GM19238 (cell line): ENCODE results near the gene SH2D3C.
A peak's percentile ranks its signal among the peaks of the same experiment; 100 is the strongest.

Source experiments
- DNase-seq: peaks from one replicate; pipeline ENCODE4 v3.0.0; 2011; ENCODE audit warnings: low spot score; ENCODE audit not compliant: insufficient read length

The SH2D3C gene

DNA sequence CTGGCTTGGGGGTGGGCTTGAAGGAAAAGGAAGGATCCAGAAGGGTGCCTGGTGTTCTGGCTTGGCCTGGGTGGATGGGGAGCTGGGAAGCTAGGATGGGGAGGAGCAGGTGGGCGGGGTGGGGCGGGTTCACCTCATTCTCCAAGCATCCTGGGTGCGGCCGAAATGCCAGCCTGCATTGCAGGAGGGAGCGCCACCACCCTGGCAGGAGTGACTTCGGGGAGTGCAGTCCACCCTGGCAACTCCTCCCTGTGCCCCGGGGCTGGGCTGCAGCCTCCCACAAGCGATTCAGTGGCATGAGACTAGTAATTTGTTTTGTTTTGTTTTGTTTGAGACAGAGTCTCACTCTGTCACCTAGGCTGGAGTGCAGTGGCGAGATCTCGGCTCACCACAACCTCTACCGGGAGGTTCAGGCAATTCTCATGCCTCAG, 57.1 kb downstream of the SH2D3C start:
- no peak for DNase-seq

GRCh38 chr9:127720865-127721227, 57.6 kb downstream of the SH2D3C start:
- no peak for DNase-seq

DNA sequence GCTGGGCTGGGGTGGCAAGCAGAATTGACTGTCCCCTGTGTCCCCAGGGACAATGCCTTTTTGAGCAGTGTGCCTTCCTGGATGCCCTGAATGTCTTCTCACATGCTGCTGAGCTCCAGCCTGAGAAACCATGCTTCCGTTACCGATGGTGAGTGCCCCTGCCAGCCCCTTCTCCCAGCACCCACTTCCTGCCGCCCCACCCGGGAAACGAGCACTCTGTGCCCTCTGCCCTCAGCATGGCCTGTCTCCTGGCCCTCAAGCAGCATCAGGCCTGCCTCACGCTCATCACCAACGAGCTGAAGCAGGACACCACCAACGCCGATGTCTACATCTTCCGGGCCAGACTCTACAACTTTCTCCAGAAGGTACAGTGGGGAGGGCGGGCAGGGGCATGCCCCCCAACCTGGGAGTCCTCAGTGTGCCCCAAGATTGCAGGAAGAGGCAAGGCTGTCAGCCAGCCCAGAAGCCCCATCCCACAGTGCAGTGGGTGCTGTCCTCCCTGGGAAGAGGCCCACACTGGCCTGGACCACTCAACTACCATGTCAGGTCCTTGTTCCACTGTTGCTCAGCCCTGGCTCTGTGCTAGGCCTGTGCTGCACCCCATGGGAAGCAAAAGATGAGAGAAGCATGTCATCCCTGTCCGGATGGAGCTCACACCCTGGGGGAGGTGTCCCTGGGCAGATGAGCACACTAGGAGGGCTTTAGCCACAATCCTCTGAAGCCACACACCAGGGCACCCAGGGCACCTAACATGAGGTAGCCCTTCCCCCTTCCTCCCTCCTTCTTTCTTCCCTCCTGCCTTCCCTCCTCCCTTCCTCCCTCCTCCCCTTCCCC, 58.2 kb downstream of the SH2D3C start:
- DNase-seq, result no peak

- DNase-seq, result no peak
Measured at GRCh38 chr9:127717766-127718165, 60.7 kb downstream of the SH2D3C start.

- no peak for DNase-seq
Measured at GRCh38 chr9:127716412-127716811, 62.1 kb downstream of the SH2D3C start.

- DNase-seq, result peak; percentile 99
Measured at GRCh38 chr9:127715470-127716337, 62.8 kb downstream of the SH2D3C start, which contains the start of the genes PTRH1 and TTC16. Gene PTRH1, minus strand, starts transcription at chr9:127715663. Its CDS starts 24 bp downstream, at chr9:127715639. Gene TTC16, plus strand, starts transcription at chr9:127716079. Its CDS starts 67 bp downstream, at chr9:127716146.

- DNase-seq, result no peak
Measured at GRCh38 chr9:127714951-127715469, 63.5 kb downstream of the SH2D3C start.

DNA sequence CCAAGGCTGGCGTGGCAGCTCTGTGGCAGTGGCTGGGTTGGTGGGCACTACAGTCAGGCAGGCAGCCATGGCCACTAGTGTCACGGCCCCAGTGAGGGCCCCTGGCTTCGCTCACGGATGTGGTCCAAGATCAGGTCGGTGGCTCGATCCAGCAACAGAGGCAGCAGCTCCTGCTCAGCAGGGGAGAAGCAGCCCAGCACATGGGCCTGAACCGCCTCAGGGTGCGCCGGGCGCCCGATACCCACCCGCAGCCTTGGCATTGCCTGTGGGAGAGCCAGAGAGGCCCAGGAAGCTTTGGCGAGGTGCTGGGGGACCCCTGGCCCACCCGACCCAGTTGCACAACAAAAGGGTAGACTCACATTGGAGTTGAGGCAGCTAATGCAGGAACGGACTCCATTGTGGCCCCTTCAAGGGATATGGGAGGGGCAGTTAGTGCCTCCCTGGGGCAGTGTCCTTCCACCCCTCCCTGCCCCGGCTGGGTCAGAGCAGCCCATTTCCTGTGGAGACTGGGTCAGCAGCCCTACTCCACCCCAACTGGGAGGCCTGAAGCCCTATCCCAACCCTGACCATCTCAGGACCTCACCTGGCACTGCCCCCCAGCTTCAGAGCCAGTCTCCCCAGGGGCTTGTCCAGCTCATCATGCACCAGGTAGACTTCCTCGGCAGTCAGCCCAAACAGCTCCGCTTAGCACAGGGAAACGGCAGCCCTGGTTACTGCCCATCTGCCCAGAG, 64.3 kb downstream of the SH2D3C start:
- no peak for DNase-seq

- DNase-seq, result no peak
Measured at GRCh38 chr9:127712867-127713266, 65.6 kb downstream of the SH2D3C start.

DNA sequence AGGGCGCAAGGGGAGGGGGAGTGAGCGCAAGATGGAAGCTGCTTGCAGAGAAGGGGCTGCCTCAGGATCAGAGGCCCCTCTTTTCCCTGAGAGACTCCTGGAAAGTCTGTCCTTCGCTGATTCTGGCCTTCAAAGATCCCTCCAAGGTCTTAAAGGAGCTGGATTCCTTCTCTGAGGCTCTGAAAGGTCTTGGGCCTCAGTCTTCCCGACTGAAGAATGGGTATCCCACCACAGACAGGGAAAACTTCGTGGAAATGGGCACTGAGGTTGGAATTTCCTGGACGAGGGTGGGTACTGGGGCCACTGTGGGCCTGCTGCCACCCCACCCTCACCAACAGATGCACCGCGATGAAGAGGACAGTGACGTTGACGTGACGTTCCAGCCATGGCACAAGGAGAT, 66.1 kb downstream of the SH2D3C start:
- DNase-seq, result no peak

GRCh38 chr9:127711831-127712274, 66.6 kb downstream of the SH2D3C start:
- DNase-seq, result no peak

GRCh38 chr9:127711226-127711701, 67.2 kb downstream of the SH2D3C start:
- no peak for DNase-seq

DNA sequence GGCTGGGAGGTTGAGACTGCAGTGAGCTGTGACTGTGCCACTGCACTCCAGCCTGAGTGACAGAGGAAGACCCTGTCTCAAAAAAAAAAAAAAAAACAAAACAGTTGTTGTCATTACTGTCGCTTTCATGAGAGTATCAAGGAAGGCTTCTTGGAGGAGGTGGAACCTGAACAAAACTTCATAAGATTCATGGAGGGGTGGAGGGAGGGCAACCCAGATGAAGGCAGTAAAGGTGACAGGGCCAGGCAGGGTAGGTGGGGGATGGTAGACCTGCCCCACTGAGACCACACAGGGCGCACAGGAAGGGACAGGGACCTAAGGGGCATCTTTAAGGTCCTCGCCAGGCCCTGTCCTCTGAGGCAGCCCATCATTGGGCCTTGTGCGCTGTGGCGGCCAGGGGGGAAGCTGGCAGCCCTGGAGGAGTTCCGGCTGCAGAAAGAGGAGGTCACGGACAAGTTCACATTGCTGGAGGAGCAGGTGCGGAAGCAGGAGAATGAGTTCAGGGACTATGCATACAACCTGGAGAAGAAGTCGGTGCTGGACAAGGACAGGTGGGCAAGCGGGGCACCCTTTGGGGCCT, 68.2 kb downstream of the SH2D3C start:
- no peak for DNase-seq

DNA sequence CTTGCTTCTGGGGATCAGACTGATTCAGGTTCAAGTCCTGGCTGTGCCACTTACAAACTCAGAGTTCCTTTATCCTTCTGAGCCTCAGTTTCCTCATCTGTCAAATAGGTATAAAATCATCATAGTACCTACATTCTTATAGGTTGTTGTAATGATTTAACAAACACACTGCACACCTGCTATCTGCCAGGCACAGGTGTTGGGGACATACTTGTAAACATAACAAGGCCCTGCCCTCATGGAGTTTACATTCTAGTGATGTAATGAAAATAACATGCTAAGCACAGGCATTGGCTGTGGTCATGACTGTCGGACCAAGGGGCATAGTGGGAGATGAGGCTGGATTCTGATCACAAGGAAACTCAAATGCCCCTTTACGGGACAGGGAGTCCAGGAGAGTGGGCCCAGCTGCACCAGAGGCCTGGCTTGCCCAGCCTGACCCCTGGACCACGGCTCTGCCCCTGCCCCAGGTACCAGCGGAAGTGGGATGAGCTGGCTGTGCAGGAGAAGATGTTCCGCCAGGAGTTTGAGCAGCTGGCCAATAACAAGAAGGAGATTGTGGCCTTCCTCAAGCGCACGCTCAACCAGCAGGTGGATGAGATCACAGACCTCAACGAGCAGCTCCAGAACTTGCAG, 69.4 kb downstream of the SH2D3C start:
- DNase-seq, result no peak

DNA sequence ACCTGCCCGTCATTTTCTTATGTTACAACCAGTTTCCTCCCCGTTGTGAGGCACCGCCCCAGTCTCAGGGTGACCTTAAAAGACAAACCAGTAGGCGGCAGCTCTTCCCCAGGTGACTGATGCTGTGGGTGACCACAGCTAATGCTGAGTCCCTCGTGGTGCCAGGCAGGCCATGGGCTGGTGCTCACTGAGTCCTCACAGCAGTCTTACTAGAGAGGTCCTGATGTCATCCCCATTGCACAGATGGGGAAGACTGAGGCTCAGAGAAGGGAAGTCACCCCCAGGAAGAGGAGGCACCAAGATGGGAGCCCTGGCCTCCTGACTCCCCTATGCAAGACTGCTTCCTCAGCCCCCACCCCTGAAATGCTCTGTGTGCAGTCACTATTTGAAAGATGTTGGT, 70.7 kb downstream of the SH2D3C start:
- peak; percentile 35 for DNase-seq

- DNase-seq, result no peak
Measured at GRCh38 chr9:127706836-127707241, 71.6 kb downstream of the SH2D3C start, which contains the start of gene CFAP157. Gene CFAP157, plus strand, starts transcription at chr9:127706988. Its CDS starts 44 bp downstream, at chr9:127707032.

DNA sequence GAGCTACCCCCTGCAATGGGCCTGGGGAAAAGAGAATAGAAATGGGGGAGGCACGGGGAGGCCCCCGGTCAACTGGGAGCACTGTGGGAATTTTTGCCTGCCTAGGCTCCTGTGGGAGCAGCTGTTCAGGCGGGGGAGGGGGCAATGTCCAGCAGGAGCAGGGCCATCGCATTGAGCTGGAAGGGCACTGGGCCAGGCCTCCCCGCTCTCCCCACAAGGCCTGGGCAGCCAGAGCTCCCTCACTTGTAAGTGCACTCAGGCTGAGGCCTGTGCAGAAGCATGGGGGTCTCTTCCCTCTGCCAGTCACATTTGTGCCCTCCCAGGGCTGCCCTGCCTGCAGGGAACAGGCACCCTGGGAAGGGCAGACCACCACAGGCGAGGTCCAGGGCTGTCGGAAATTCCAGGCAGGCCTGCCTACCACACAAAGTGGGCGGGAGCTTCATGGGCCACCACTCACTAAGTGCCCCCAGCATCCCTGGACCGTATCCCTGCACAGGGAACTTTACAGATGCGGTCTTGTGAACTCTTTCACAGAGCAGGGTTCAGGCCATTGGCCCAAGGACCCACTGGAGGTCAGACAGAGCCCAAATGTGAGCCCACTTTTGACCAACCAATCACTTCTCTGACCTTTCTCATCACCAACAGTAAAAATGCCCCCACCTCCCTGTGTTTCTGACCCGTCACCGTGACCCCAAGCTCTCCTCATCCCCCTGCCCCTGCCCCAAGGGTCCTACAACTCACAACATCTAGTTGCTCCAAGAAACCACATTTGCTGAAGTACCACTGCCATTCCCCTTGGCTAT, 72.7 kb downstream of the SH2D3C start:
- no peak for DNase-seq

DNA sequence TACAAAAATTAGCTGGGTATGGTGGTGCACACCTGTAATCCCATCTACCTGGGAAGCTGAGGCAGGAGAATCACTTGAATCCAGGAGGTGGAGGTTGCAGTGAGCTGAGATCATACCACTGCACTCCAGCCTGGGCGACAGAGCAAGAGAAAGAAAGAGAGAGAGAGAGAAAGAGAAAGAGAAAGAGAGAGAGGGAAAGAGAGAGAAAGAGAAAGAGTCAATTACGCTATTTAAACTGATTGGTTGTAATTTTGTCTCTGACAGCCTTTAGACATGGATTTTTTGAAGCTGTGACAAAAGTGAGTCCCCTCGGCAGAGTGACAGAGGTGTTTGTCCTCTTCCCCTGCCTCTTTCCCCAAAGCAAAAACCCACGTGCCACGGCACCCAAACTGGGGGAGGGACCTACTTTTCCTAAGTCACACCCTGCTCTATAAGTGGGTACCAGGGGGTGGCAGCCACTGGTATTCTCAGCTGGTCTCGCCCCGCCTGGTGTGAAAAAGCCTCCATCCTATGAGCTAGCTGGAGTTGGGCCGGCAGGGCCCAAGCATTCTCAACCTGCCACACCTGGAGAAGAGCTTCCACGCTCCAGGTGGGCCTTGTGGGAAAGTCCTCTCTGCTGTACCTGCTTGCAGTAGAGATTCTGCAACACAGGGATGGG, 75.0 kb downstream of the SH2D3C start:
- DNase-seq, result no peak
